HepG2 (cell line): ENCODE results near the gene CD163L1. TPM values are rescaled to one million over a fixed set of nuclear protein-coding genes. Genes with fewer than 3 reads are reported as not detected.

Experiments used
- ATAC-seq: fragments of 200-7000 bp; cut with Tn5 transposase; 3 replicates; pipeline ENCODE4 v1.9.1; 2020; ENCODE audit warnings: mild to moderate bottlenecking, moderate library complexity
- BruUV-seq: library from RNA; stranded (reverse); fragments of 400-500 nt; replicated peaks from 2 replicates; lab custom pipeline; 2021; lab: Mats Ljungman, UMichigan
- CTCF ChIA-PET: fragments of 300-600 bp; formaldehyde crosslinking; extraction: SDS; loops from one replicate; lab custom pipeline; 2021; ENCODE audit warnings: low total read pairs, inconsistent platforms, low intra/inter-chr PET ratio; lab: Yijun Ruan, JAX
- POLR2A ChIA-PET: fragments of 350-600 bp; sonication (Branson Sonifier 250); formaldehyde crosslinking; loops from one replicate; lab custom pipeline; 2020; ENCODE audit warnings: antibody characterized with exemption, inconsistent platforms; lab: Yijun Ruan, JAX
- DNase-seq: peaks from one replicate; pipeline ENCODE4 v3.0.0-alpha.2; 2015; ENCODE audit warnings: low spot score
- FAIRE-seq: peaks from 3 replicates; lab custom pipeline; 2011; peaks lifted over from hg19 to GRCh38; lab: Jason Lieb, UNC
- H2AFZ ChIP-seq: one replicate; pipeline ENCODE4 v1.6.1; 2011; ENCODE audit warnings: low read length, inconsistent platforms
- H3K27ac ChIP-seq: fragments of 300-600 bp; 3 replicates; pipeline ENCODE4 v1.8.0; 2011; ENCODE audit warnings: mixed run types, mild to moderate bottlenecking, mixed read lengths, low read length, inconsistent platforms; ENCODE audit not compliant: insufficient read depth; ENCODE audit errors: extremely low read length
- H3K27me3 ChIP-seq, 2 experiments: fragments of 200-600 bp in 1 of 2; 2 replicates in 1 of 2; 3 replicates in 1 of 2; pipeline versions ENCODE4 v1.6.0 to v1.8.0; 2011; ENCODE audit warnings: low read length in 2 of 2, mild to moderate bottlenecking in 2 of 2, moderate library complexity in 2 of 2, inconsistent platforms in 1 of 2; ENCODE audit not compliant: insufficient read depth in 2 of 2, control insufficient read depth in 1 of 2
- H3K36me3 ChIP-seq, 2 experiments: fragments of 200-600 bp in 1 of 2; replicated peaks in 1 of 2; 2 replicates in 1 of 2; 3 replicates in 1 of 2; pipeline versions ENCODE4 v1.5.1 to v1.8.0; 2011; ENCODE audit warnings: low read length in 2 of 2, inconsistent platforms in 1 of 2; ENCODE audit not compliant: insufficient read depth in 2 of 2, control insufficient read depth in 1 of 2
- H3K4me1 ChIP-seq: 2 replicates; pipeline ENCODE4 v1.5.1; 2012; ENCODE audit warnings: low read length, inconsistent platforms; ENCODE audit not compliant: insufficient read depth
- H3K4me2 ChIP-seq: 2 replicates; pipeline ENCODE4 v1.6.0; 2011; ENCODE audit warnings: low read depth, low read length, inconsistent platforms
- H3K4me3 ChIP-seq, 3 experiments: fragments of 200-600 bp in 1 of 3; sonication (generic), shearing (Covaris generic) in 1 of 3; replicated peaks in 1 of 3; 2 replicates each; pipeline ENCODE4 v1.5.1; 2011 to 2016; ENCODE audit warnings: low read length in 3 of 3, inconsistent platforms in 2 of 3, low read depth in 2 of 3, mild to moderate bottlenecking in 2 of 3, control low read depth in 1 of 3, mixed read lengths in 1 of 3; ENCODE audit not compliant: insufficient read depth in 1 of 3
- H3K79me2 ChIP-seq: one replicate; pipeline ENCODE4 v1.6.1; 2011; ENCODE audit warnings: low read length, inconsistent platforms; ENCODE audit not compliant: insufficient read depth
- H3K9ac ChIP-seq: 2 replicates; pipeline ENCODE4 v1.6.0; 2011; ENCODE audit warnings: mild to moderate bottlenecking, low read depth, low read length, inconsistent platforms; ENCODE audit not compliant: insufficient read depth
- H3K9me3 ChIP-seq: 2 replicates; pipeline ENCODE4 v1.5.1; 2012; ENCODE audit warnings: mild to moderate bottlenecking, low read length
- H4K20me1 ChIP-seq: 2 replicates; pipeline ENCODE4 v1.6.0; 2011; ENCODE audit warnings: inconsistent platforms, mild to moderate bottlenecking, low read length, moderate library complexity; ENCODE audit not compliant: insufficient read depth
- CREB3 ChIP-seq: sonication (generic); formaldehyde crosslinking; IDR thresholded peaks from 2 replicates; pipeline ENCODE4 v1.5.0; 2020; ENCODE audit warnings: missing genetic modification reagents
- GATAD2A ChIP-seq: IDR thresholded peaks from 2 replicates; pipeline ENCODE4 v1.6.1; 2016
- PAXIP1 ChIP-seq: sonication (generic); formaldehyde crosslinking; conservative IDR thresholded peaks from 2 replicates; pipeline ENCODE4 v1.4.0; 2020; ENCODE audit warnings: mild to moderate bottlenecking, missing genetic modification reagents, moderate library complexity
- SETDB1 ChIP-seq: sonication (generic); formaldehyde crosslinking; IDR thresholded peaks from 2 replicates; pipeline ENCODE4 v1.5.1; 2020; ENCODE audit warnings: missing genetic modification reagents, mild to moderate bottlenecking, borderline replicate concordance
- SNAPC5 ChIP-seq: sonication (generic); formaldehyde crosslinking; IDR thresholded peaks from 2 replicates; pipeline ENCODE4 v1.8.1; 2023; ENCODE audit warnings: mild to moderate bottlenecking, missing genetic modification reagents, borderline replicate concordance
- YEATS4 ChIP-seq: sonication (generic); formaldehyde crosslinking; IDR thresholded peaks from 2 replicates; pipeline ENCODE4 v1.4.0; 2020; ENCODE audit warnings: missing genetic modification reagents, borderline replicate concordance
- WGBS: methylation state at CpG from one replicate; pipeline ENCODE4 v1.1.6; 2017; ENCODE audit warnings: low lambda C conversion rate; 5-methylcytosine and 5-hydroxymethylcytosine counted together
- in situ Hi-C: cut with HindIII; loops from 2 replicates; pipeline ENCODE4 v1.10.0; 2017; ENCODE audit warnings: low pct_unique_long_range_greater_than_20kb; ENCODE audit not compliant: extremely low pct_ligation_motif_present
- intact Hi-C: fragments of 100-400 bp; cut with micrococcal nuclease; formaldehyde crosslinking; loops from one replicate; pipeline ENCODE4 v1.10.0; 2022; ENCODE audit not compliant: unreplicated experiment
- polyA plus RNA-seq, 8 experiments: library from polyadenylated mRNA; depleted of rRNA in 3 of 8; stranded (reverse) in 7 of 8; unstranded in 1 of 8; fragments of >200 nt; fragmentation: Illumina TruSeq in 4 of 8; extraction: Trizol in 4 of 8; gene quantifications; 2 replicates each; pipeline versions ENCODE4 v1.2.1 to v1.2.3, GENCODE V29; 2011 to 2016; ENCODE audit warnings: low read depth in 4 of 8, missing spikeins in 1 of 8, mixed read lengths in 1 of 8; ENCODE audit not compliant: insufficient read depth in 1 of 8
- total RNA-seq, 5 experiments: library from RNA; depleted of rRNA; stranded (reverse); fragments of >200 nt; fragmentation: Illumina TruSeq; extraction: Trizol; gene quantifications; 2 replicates each; pipeline ENCODE4 v1.2.3, GENCODE V29; 2016; ENCODE audit warnings: low read depth in 1 of 5

CD163L1 gene
- total and polyA plus RNA-seq, 2 of the 13 experiments (the other 11 are each of a cell fraction or from before 2014, with no cell fraction given), result 3.4 to 6.8 TPM

GRCh38 chr12:7319930-7320329, 124.0 kb downstream of the CD163L1 start:
- FAIRE-seq, result no peak
- DNase-seq, result no peak
- Histone ChIP-seq H4K20me1 (no peaks in the 10 kb centered on the region), H3K4me3 (no peak overlapping the region), H3K36me3 (no peaks in the 10 kb centered on the region), H3K4me1 (no peaks in the 10 kb centered on the region), H3K27ac (no peak overlapping the region), H2AFZ (no peak overlapping the region), H3K79me2 (no peaks in the 10 kb centered on the region), H3K9me3 (no peaks in the 10 kb centered on the region), H3K4me2 (no peak overlapping the region), H3K27me3 (no peaks in the 10 kb centered on the region; a peak in 1 of 5 replicates), H3K9ac (no peak overlapping the region)
- TF ChIP-seq SETDB1, result no peak
- TF ChIP-seq YEATS4 (CRISPR knock-in tag), result no peak
- TF ChIP-seq CREB3 (CRISPR knock-in tag), result no peak
- no peak for TF ChIP-seq GATAD2A (CRISPR knock-in tag)
- no peak for TF ChIP-seq SNAPC5 (CRISPR knock-in tag)
- no peak for TF ChIP-seq PAXIP1 (CRISPR knock-in tag)
- in situ Hi-C loops, result no loop called here
- 86% methylated on average over 2 of the region's 2 CpGs for WGBS
- intact Hi-C loops, result no loop called here
- no peak for ATAC-seq
- ChIA-PET CTCF (interaction anchor here (0.6 kb wide), 1 partner anchor 141 kb away, joined by 3 read pairs; no protein-coding TSS in a partner anchor), POLR2A (no interaction called here)
- no TSS peak for BruUV-seq
